Effector CD8-positive, alpha-beta T cell (primary cell): ENCODE data around the gene HEMK1.
A peak's percentile ranks its signal among the peaks of the same experiment; 100 is the strongest.

Experiments used
- DNase-seq: peaks from one replicate; lab custom pipeline; 2025; lab: John Stamatoyannopoulos, UW

HEMK1 gene

DNA sequence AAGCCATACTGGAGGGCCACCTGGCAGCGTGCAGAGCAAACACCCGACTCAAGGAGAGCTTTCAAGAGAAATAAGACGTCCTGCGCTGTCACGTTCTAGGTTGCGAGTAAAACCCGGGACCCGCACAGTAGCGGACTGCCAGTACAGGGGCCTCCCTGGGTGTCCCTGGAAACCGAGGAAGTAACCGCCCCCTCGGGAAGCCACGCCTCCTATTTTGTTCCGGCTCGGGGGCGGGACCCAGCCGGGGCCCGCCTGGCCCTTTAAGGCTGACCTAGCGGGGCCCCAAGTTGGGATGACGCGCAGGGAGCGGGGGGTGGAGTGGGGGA, 47.4 kb downstream of the HEMK1 start:
- DNase-seq, result peak; percentile 93

- DNase-seq, result peak; percentile 42
These were observed 47.9 kb downstream of the HEMK1 start, which contains the start of gene MAPKAPK3 for GRCh38 chr3:50617096-50617791. Gene MAPKAPK3 (plus strand): TSS chr3:50617151. CDS start chr3:50617566, 415 bp downstream.

GRCh38 chr3:50617911-50618481, 48.7 kb downstream of the HEMK1 start:
- DNase-seq, result no peak

DNA sequence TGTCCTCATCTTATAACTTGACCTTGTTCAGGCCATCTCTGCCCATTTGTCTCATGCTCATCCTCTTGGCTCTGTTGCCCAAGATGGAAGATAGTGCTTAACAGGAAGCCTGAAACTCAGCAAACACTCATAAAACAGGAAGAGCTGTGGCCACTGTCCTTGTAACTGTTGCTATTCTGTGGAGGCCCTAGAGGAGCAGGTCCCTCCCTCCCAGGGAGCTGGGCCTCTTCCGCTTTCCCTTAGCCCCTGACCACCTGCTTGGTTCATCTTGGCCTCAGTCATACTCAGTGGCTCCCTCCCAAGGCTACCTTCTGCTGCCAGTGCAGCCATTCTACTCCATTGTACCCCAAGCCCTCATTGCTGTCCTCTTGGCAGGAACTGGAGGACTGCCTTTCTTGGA, 51.1 kb downstream of the HEMK1 start:
- DNase-seq, result no peak

GRCh38 chr3:50620820-50621219, 51.5 kb downstream of the HEMK1 start:
- no peak for DNase-seq

DNA sequence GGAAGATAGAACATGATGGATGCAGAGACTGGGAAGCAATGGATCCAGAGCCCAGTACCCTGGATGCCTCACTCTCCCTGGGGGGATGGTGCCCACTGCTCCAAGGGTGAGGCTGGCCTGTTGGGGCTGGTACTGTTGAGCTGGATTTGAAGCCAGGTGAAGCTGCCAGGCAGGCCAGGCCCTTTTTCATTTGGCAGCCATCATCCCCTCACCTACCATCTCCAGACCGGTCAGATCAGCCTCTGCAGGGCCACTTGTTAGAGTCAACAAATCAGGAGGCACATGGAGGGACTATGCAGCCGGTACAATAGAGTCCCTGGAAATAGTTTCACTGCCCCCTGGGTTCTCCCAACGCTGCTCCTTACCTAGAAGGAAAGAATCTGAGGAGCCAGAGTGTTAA, 53.6 kb downstream of the HEMK1 start:
- DNase-seq, result no peak

GRCh38 chr3:50623840-50624474, 54.6 kb downstream of the HEMK1 start:
- no peak for DNase-seq

DNA sequence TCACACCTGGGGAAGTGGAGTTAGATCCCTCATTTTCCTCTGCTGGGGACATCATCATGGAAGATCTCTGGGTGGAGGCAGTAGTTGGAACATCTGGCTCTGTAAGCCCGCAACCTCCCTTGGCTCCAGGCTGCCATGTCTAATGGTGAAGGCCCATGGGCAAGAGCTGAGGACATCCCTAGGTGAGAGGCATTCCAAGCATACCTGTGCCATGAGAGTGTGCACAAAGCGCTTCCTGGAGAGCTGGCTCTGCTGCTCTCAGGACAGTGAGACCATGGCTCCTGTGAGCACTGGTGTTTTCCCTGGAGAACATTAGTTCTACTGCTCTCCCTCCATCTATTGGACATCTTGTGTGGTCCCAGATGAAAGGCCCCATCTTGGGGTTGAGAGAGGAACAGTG, 55.3 kb downstream of the HEMK1 start:
- DNase-seq, result no peak

DNA sequence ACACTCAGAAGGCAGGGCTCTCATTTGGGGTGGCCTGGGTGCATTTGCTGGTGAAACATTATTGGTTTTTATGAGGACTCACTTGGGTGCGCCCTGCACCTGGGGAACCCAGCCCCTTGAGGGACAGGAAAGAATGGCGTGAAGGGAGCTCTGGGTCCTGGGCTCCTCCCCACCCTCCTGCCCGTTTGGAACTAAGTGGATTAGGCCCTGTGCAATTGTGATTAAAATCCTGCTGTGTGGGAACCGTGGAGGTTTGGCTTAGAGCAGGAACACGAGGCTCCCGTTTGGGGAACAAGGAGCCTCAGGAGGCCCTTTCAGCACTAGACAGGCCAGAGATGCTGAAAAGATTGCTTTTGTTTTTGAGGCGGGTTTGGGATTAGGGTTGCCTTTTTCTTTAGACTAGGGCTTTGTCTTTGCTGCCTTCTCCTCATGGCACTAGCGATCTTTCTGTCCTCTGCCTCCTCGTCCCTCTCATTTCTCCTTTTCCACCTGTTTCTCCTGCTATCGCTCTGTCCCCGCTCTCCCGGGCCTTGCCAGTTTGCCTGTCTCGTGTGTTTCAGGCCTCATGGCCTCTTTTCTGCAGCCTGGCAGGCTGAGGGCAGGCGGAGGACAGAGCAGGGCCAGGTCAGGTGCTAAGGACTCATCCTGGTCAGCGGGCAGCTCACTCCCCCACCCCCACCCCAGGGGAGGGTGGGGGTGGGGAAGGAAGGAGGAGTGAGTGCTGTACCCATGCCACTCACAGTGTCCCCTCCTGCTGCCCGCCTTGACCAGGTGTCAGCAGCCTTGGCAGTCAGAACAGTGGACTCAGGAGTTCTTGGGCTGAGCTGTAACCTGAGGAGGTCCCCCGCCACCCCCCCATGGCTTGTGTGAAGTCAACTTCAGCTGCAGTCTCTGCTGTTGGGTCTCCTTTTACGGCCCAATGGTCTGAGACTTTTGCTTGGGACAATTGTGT, 56.2 kb downstream of the HEMK1 start:
- no peak for DNase-seq

GRCh38 chr3:50626401-50626800, 57.1 kb downstream of the HEMK1 start:
- DNase-seq, result no peak

GRCh38 chr3:50627407-50628051, 58.2 kb downstream of the HEMK1 start:
- no peak for DNase-seq

- no peak for DNase-seq
These were observed 59.3 kb downstream of the HEMK1 start for GRCh38 chr3:50628601-50629000.

- no peak for DNase-seq
These were observed 61.1 kb downstream of the HEMK1 start for GRCh38 chr3:50630394-50630793.

- DNase-seq, result no peak
These were observed 61.6 kb downstream of the HEMK1 start for GRCh38 chr3:50630877-50631276.

- no peak for DNase-seq
These were observed 63.1 kb downstream of the HEMK1 start for GRCh38 chr3:50632450-50632849.

GRCh38 chr3:50633230-50633790, 64.0 kb downstream of the HEMK1 start:
- DNase-seq, result no peak

DNA sequence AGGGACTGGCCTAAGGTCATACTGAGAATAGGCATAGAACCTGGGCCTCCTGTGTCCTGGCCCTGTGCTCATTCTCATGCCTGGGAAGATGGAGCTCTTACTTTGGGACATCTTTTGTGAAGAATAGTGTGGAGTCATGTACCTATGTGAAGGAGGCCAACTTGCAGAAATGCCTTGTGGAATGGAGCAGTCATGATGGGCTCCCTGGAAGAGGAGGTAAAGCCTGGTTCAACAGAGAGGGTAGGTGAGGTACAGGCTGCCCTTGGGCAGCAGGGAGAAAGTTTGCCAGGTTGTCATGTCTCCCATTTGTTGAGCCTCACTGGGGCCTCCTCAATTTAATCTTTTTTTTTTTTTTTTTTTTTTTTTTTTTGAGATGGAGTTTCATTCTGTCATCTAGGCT, 65.7 kb downstream of the HEMK1 start:
- no peak for DNase-seq

GRCh38 chr3:50637011-50637410, 67.7 kb downstream of the HEMK1 start:
- DNase-seq, result no peak

- DNase-seq, result no peak
These were observed 68.6 kb downstream of the HEMK1 start for GRCh38 chr3:50637945-50638344.

DNA sequence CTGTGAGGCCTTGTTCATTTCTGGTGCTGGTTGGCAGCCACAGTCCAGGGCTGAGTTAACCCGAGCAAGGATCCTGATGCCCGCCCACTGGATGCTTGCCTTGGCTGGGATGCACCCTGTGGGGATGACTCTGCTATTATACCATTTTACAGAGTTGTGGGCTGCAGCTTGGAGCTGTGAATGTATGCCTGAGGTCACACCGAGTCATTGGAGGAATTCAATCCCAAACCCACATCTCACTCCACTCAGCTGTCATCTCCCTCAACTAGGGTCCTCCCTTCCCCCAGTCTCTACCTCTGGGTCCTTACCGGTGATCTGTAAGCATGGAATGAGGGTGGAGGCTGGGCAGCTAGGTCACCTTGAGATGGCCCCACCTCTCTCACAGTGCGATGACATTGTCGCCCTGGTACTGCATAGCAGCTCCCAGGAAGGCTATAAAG, 69.8 kb downstream of the HEMK1 start:
- no peak for DNase-seq

GRCh38 chr3:50642382-50642781, 73.1 kb downstream of the HEMK1 start:
- DNase-seq, result no peak
